ENCODE measurements around the gene TBC1D1. TPM values are rescaled to one million over a fixed set of nuclear protein-coding genes. Genes with fewer than 3 reads are reported as not detected.

Gene TBC1D1
- total RNA-seq, 2 donors from 2014 or later = 58.0 to 68.7 TPM

- Mint-ChIP-seq H3K9me3 (peaks cover 2 to 5% of the 10 kb centered on the region in 2 donors), H3K4me1 (ENCODE audit: low read depth) (peaks cover 9% of the 10 kb centered on the region), H3K36me3 (ENCODE audit: insufficient read depth in 2 of 2) (peaks cover 2% of the 10 kb centered on the region in 2 donors), H3K4me3 (no peak overlapping the region), H3K27me3 (ENCODE audit: low read depth) (peaks cover 7% of the 10 kb centered on the region), H3K27ac (no peak overlapping the region)
- DNase-seq (no peak), ATAC-seq (replicated peaks in 1 of 2) (no peak)
These were observed 254.3 kb downstream of the TBC1D1 start for GRCh38 chr4:38145033-38145678.

- peaks cover 2% of the 10 kb centered on the region in 2 donors for H3K36me3 Mint-ChIP-seq (ENCODE audit: insufficient read depth in 2 of 2)
- DNase-seq (no peak), ATAC-seq (replicated peaks in 1 of 2) (peak in 1 of 2 donors; percentile 64)
- H3K4me1 Mint-ChIP-seq (ENCODE audit: low read depth) = peaks cover 9% of the 10 kb centered on the region
- no peak overlapping the region for H3K4me3 Mint-ChIP-seq
- peak overlapping the region; percentile 57 for H3K27ac Mint-ChIP-seq
- peaks cover 7% of the 10 kb centered on the region for H3K27me3 Mint-ChIP-seq (ENCODE audit: low read depth)
- H3K9me3 Mint-ChIP-seq = peaks cover 2 to 5% of the 10 kb centered on the region in 2 donors
These were observed 254.9 kb downstream of the TBC1D1 start for GRCh38 chr4:38145741-38146140.

GRCh38 chr4:38146383-38146782 is 255.5 kb downstream of the TBC1D1 start:
- peaks cover 2 to 5% of the 10 kb centered on the region in 2 donors for H3K9me3 Mint-ChIP-seq
- H3K4me3 Mint-ChIP-seq = no peak overlapping the region
- peaks cover 7% of the 10 kb centered on the region for H3K27me3 Mint-ChIP-seq (ENCODE audit: low read depth)
- no peak for DNase-seq
- peaks cover 2% of the 10 kb centered on the region in 2 donors for H3K36me3 Mint-ChIP-seq (ENCODE audit: insufficient read depth in 2 of 2)
- ATAC-seq (replicated peaks in 1 of 2) = no peak
- H3K4me1 Mint-ChIP-seq (ENCODE audit: low read depth) = peaks cover 9% of the 10 kb centered on the region
- no peak overlapping the region for H3K27ac Mint-ChIP-seq

GRCh38 chr4:38149472-38149996 is 258.6 kb downstream of the TBC1D1 start:
- Mint-ChIP-seq H3K4me1 (ENCODE audit: low read depth) (peaks cover 18% of the 10 kb centered on the region), H3K36me3 (ENCODE audit: insufficient read depth in 2 of 2) (peaks cover 2% of the 10 kb centered on the region in 2 donors), H3K9me3 (peaks cover 2 to 5% of the 10 kb centered on the region in 2 donors), H3K27ac (no peak overlapping the region), H3K4me3 (no peak overlapping the region), H3K27me3 (ENCODE audit: low read depth) (peaks cover 7% of the 10 kb centered on the region)
- ATAC-seq (replicated peaks in 1 of 2) (no peak), DNase-seq (no peak)

GRCh38 chr4:38149997-38150671 is 259.2 kb downstream of the TBC1D1 start:
- Mint-ChIP-seq H3K4me1 (ENCODE audit: low read depth) (peaks cover 24% of the 10 kb centered on the region), H3K27me3 (ENCODE audit: low read depth) (peaks cover 7% of the 10 kb centered on the region), H3K27ac (no peak overlapping the region), H3K9me3 (peaks cover 2 to 5% of the 10 kb centered on the region in 2 donors), H3K4me3 (no peak overlapping the region), H3K36me3 (ENCODE audit: insufficient read depth in 2 of 2) (peaks cover 2% of the 10 kb centered on the region in 2 donors)
- DNase-seq (no peak), ATAC-seq (replicated peaks in 1 of 2) (no peak)

GRCh38 chr4:38150766-38151165 is 259.9 kb downstream of the TBC1D1 start:
- Mint-ChIP-seq H3K9me3 (peaks cover 2 to 5% of the 10 kb centered on the region in 2 donors), H3K27ac (no peak overlapping the region), H3K27me3 (ENCODE audit: low read depth) (peaks cover 7% of the 10 kb centered on the region), H3K4me3 (no peak overlapping the region), H3K36me3 (ENCODE audit: insufficient read depth in 2 of 2) (peaks cover 2% of the 10 kb centered on the region in 2 donors), H3K4me1 (ENCODE audit: low read depth) (peaks cover 30% of the 10 kb centered on the region)
- ATAC-seq (replicated peaks in 1 of 2) (no peak), DNase-seq (no peak)

GRCh38 chr4:38151873-38152272 is 261.0 kb downstream of the TBC1D1 start:
- no peak overlapping the region for H3K4me3 Mint-ChIP-seq
- H3K9me3 Mint-ChIP-seq = peaks cover 2 to 5% of the 10 kb centered on the region in 2 donors
- peaks cover 37% of the 10 kb centered on the region for H3K4me1 Mint-ChIP-seq (ENCODE audit: low read depth)
- peaks cover 2% of the 10 kb centered on the region in 2 donors for H3K36me3 Mint-ChIP-seq (ENCODE audit: insufficient read depth in 2 of 2)
- no peak overlapping the region for H3K27ac Mint-ChIP-seq
- DNase-seq = no peak
- ATAC-seq (replicated peaks in 1 of 2) = no peak
- peaks cover 7% of the 10 kb centered on the region for H3K27me3 Mint-ChIP-seq (ENCODE audit: low read depth)

GRCh38 chr4:38152305-38152704 is 261.4 kb downstream of the TBC1D1 start:
- H3K4me1 Mint-ChIP-seq (ENCODE audit: low read depth) = peaks cover 41% of the 10 kb centered on the region
- ATAC-seq (replicated peaks in 1 of 2) = no peak
- peaks cover 2 to 5% of the 10 kb centered on the region in 2 donors for H3K9me3 Mint-ChIP-seq
- no peak for DNase-seq
- peaks cover 7% of the 10 kb centered on the region for H3K27me3 Mint-ChIP-seq (ENCODE audit: low read depth)
- peaks cover 2% of the 10 kb centered on the region in 2 donors for H3K36me3 Mint-ChIP-seq (ENCODE audit: insufficient read depth in 2 of 2)
- H3K4me3 Mint-ChIP-seq = no peak overlapping the region
- H3K27ac Mint-ChIP-seq = no peak overlapping the region

- no peak for ATAC-seq (replicated peaks in 1 of 2)
- H3K27ac Mint-ChIP-seq = no peak overlapping the region
- H3K4me3 Mint-ChIP-seq = no peak overlapping the region
- peaks cover 2% of the 10 kb centered on the region in 2 donors for H3K9me3 Mint-ChIP-seq
- DNase-seq = no peak
- peaks cover 2% of the 10 kb centered on the region in 2 donors for H3K36me3 Mint-ChIP-seq (ENCODE audit: insufficient read depth in 2 of 2)
- peaks cover 45% of the 10 kb centered on the region for H3K4me1 Mint-ChIP-seq (ENCODE audit: low read depth)
- peaks cover 4% of the 10 kb centered on the region for H3K27me3 Mint-ChIP-seq (ENCODE audit: low read depth)
These were observed 262.0 kb downstream of the TBC1D1 start for GRCh38 chr4:38152721-38153386.

- Mint-ChIP-seq H3K27ac (no peak overlapping the region), H3K36me3 (ENCODE audit: insufficient read depth in 2 of 2) (no peaks in the 10 kb centered on the region), H3K27me3 (ENCODE audit: low read depth) (no peaks in the 10 kb centered on the region), H3K4me1 (ENCODE audit: low read depth) (peaks cover 51% of the 10 kb centered on the region), H3K9me3 (peaks cover 0 to under 1% of the 10 kb centered on the region in 2 donors), H3K4me3 (no peak overlapping the region)
- DNase-seq (no peak), ATAC-seq (replicated peaks in 1 of 2) (no peak)
These were observed 262.5 kb downstream of the TBC1D1 start for GRCh38 chr4:38153387-38153760.

- H3K4me3 Mint-ChIP-seq = peak overlapping the region in 1 of 2 donors; percentile 7
- no peak for DNase-seq
These were observed 263.4 kb downstream of the TBC1D1 start for GRCh38 chr4:38154252-38154651.

GRCh38 chr4:38154681-38155588 is 264.1 kb downstream of the TBC1D1 start:
- ATAC-seq (replicated peaks in 1 of 2) = peak; percentile 31 to 45
- Mint-ChIP-seq H3K4me3 (peak overlapping the region; percentile 2 to 11), H3K9me3 (peaks cover 3% of the 10 kb centered on the region in 2 donors), H3K36me3 (ENCODE audit: insufficient read depth in 2 of 2) (peaks cover 0 to 1% of the 10 kb centered on the region in 2 donors), H3K27me3 (ENCODE audit: low read depth) (no peaks in the 10 kb centered on the region), H3K27ac (no peak overlapping the region), H3K4me1 (ENCODE audit: low read depth) (peaks cover 58% of the 10 kb centered on the region)
- DNase-seq = no peak

More at GRCh38 chr4:38154252-38154651, 263.4 kb downstream of the TBC1D1 start:
- no peak for ATAC-seq (replicated peaks in 1 of 2)
- no peaks in the 10 kb centered on the region for H3K27me3 Mint-ChIP-seq (ENCODE audit: low read depth)
- peaks cover 3% of the 10 kb centered on the region in 2 donors for H3K9me3 Mint-ChIP-seq
- peaks cover 58% of the 10 kb centered on the region for H3K4me1 Mint-ChIP-seq (ENCODE audit: low read depth)
- H3K27ac Mint-ChIP-seq = no peak overlapping the region
- peaks cover 0 to 1% of the 10 kb centered on the region in 2 donors for H3K36me3 Mint-ChIP-seq (ENCODE audit: insufficient read depth in 2 of 2)
